HG03103 (cell line): Measurements from ENCODE around the gene ZNF407.

Experiments
- ATAC-seq: cut with Tn5 transposase; IDR thresholded peaks from one replicate; pipeline ENCODE4 v1.9.1; 2021; ENCODE audit warnings: low read depth; ENCODE audit not compliant: unreplicated experiment

Gene ZNF407

DNA sequence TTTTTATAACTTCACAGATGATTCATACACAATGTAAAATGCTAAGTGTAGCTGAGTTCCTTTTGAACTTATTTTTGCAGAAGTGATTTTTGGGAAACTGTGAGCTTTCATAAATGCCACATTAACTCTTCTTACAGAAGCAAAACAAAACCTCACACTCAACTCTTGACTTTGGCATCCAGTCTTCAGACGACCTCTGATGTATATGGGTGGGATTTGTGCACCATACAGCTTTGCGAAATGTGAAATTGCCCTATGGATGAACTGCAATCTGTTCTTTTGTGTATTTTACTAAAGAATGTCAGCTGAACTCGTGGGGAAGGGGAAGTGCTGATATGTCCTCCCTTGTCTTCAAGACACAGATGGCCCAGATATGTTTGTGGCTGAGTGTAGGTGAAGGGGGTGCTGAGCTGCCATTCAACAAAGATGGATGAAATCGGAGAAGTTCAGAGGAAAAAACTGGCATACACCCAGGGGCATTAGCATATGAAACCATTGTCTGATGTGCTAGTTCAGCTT is 393.0 kb downstream of the ZNF407 start:
- no peak for ATAC-seq

DNA sequence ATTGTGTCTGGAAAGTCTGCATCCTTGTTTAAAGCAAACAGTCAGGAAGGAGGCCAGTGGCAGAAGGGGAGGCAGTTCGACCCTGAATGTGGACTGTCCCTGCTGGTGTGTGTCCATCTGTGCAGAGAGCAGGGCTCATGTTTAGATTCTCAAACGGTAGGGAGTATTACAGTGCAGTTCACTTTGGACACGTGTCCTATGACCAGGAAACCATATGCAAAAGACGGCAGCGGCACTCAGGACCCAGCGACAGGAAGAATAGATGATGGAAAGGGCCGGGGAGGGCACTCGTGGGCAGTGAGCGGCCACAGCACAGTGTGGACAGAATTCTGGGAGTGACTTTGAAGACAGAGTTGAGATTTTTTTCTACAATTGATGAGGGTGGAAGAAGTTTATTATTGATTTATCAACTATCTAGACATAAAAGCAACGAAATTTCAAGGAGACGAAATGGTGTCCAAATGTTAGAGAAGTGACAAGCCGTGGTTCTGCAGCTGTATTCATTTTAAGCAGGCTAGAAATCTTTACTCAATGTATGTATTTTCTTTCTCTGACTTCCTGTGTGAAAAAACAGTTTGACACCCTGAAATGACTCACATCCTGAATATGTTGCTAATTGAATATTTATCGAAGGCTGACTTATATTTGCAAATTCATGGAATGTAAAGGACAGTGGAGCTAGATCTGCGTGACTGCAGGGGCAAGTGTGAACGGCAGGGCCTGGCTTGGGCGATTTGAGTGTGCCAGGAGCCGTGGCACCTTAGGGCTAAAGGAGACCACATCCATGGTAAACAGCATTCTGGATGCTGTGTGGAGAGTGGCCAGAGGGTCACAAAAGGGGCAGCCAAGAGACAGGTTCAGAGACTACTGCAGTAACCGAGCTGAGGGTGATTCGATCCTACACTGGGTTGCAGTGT is 397.1 kb downstream of the ZNF407 start:
- ATAC-seq = peak; percentile 61

DNA sequence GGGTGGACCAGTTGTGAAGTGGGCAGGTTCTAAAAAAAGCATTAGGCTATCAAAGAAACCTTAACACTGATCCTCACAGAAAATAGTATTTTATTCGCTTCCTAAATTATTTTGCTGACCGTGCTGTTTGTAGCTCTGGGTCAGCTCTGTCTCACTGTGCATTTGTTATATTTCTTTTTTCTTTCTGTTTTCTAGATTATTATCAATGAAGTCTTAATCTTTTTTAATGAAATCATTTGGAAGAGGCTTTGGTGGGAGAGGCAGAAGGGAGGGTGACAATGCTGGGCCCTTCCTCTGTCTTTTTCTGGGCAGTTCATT is 397.7 kb downstream of the ZNF407 start:
- ATAC-seq = no peak

DNA sequence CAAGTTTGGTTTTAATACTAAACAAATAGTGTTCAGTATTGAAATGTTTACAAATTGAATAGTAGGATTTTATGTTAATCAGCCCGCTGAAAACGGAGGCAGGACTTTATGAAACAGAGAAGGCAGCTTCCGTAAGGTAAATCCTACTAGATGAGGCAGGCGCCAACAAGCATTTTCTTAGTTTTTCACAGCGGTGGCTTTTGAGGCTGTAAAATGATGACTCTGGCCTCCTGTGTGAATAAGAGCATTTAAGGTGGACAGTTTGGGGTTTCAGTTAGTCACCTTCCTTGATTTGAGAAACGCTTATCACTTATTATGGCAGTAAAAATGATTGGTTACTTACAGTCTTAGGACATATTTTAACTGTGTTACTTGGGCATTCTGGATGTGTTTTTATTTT is 398.4 kb downstream of the ZNF407 start:
- ATAC-seq = no peak

DNA sequence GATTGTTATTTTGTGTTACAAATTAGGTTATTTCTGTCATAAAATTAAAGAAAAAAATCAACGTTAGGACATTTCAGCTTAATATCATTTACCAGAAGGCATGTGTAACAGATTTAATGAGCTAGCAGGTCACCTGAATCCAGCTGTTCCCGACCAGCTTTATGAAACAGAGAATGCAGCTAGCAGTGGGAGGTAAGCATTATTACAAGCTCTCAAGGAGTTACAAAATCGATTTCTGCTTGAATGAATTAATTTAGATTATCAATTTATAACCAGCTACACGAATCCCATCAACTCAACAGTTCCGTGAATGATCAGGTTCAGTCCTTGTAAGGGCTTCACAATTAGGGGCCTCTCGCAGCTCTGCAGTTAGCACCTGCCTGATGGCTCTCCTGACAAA is 399.3 kb downstream of the ZNF407 start:
- no peak for ATAC-seq

DNA sequence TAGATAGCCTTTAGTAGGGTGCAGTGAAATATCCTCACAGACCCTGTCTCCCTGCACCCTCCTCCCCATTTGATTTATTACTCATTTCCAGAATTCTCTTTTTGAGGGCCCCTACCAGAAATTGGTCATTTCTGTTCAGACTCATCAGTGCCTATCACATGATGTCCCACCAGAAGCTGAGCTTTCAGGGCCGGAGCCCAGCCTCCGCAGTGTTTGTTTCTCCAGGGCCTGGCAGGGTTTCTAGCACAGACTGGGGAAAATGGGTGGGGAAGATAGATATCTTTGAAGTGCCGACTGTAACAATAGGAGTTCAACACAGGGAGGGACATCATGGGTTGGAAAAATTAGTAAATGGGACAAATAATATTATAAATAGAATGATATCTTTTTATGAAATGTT is 403.2 kb downstream of the ZNF407 start:
- no peak for ATAC-seq

DNA sequence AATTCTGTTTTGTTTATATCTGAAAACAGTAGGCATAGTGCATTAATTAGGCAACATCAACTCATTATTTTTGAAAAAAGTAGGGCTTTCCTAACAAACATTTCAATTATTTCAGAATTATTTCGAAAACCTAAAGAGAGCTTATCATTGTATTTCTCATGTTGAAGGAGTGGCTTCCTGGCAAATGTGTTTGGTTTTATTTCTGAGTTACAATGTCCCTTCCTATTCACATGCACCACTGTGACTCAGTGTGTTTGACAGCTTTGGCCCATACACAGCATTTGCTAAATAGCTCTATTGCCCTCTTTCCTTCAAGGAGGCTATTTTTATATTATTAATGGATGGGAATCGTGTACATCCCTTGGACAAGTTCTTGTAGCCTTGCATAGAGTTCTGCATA is 405.4 kb downstream of the ZNF407 start:
- ATAC-seq = no peak

DNA sequence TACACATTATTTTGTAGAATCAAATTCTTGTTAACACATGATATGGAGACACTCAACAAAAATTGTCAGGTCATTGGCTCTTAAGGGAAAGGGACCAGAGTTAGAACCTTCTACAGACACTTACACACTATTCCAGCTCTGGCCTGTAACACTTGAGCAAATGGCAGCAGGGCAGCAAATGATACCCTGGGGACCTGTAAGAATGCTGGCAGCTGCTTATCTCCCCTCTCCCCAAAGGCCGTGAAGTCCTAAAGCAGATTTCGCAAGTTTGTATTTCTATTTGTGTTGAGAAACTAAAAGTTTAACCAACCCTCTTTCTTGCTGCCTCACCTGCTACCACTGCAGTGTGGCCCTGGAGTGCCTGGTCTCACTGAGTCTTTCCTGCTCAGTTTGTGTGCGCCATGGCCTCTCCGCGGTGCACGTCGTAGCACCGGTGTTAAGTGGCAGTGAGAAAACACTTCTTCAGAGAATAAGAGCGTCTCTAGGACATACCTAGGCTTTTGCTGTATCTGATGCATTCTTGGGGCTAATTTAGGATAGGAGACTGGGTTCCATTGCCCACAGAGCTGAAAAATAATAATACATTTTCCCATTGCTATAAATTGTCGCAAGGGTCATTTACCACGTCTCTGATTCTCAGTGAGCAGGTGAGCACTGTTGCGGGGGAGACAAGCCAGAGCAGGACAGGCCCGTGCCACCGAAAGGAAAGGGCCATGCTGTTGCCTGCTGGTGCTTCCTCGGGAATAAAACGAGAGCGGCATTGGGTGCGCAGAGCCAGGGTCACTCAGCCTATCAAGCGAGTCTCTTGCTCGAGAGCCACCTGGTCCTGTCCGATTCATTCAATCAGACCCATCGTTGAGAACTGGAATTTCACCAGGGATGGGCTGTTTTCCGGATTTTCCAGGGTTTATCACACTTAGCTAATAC is 406.4 kb downstream of the ZNF407 start:
- no peak for ATAC-seq

DNA sequence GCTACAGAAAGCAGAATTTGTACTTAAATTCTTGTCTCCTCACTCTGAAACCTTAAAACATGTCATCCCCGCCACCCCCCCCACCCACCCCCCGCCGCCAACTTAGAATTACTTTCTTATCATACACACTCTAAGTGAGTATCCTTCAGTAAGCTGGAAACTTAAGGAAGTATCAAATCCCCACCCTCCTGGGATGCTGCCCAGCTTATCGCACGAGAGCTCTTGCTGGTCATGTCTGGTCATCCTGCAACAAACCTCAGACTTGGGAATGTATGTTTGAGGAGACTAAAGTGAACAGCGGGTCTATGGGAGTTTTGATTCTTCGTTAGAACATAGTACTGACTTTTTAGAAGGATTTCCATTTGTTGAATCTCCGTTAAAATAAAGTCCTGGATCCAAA is 408.0 kb downstream of the ZNF407 start:
- no peak for ATAC-seq

DNA sequence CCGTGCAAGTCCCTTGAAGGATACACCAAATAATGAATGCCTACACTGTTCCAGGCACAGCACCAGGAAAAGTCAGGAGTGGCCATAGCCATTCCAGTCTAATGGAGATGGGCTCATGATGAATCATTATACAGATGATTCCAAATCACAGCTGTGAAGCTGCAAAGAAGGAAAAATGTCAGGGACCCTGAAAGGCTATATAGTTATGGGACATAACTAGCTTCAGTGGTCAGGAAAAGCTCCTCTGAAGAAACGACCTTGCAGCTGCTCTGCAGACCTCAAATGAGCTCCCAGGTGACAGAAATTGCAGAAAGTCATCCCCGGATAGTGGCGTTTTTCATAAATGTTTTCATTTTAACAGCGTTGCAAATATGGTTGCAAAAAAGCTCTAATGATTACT is 410.5 kb downstream of the ZNF407 start:
- ATAC-seq = no peak

DNA sequence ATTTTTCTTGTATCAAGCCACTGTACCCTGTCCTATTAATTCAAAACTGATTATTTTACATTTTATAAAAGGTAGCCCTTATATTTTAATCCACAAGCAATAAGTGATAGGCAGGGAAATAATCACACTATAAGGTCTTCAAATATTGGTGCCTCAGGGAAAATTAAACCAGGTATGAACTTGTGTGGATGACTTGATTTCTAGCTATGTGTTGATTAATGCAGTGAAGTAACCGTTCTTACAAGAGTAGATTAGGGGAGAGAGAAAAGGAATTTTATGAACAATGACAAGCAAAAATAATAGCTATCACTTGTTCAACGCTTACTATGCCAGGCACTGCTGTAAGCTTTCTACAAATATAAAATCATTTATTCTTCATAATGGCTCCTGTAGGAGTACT is 411.6 kb downstream of the ZNF407 start:
- no peak for ATAC-seq

DNA sequence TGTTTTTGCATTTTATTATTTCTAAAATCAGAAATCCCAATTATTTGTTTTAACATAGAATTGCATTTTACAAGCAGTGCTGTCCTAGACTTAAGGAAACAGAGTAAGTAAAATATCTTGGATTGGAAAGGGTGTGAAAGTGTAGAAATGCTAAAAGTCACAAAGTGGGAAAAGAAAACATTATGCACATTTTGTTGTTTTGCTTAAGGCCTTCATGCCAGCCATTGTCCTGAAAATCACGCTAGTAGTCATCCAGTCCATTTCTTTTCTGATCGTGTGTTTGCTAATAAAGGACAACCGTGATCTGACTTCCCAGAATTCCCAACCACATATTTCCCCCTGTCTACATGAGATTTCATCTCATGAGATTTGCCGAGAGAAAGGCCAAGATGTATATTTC is 412.2 kb downstream of the ZNF407 start:
- ATAC-seq = no peak

DNA sequence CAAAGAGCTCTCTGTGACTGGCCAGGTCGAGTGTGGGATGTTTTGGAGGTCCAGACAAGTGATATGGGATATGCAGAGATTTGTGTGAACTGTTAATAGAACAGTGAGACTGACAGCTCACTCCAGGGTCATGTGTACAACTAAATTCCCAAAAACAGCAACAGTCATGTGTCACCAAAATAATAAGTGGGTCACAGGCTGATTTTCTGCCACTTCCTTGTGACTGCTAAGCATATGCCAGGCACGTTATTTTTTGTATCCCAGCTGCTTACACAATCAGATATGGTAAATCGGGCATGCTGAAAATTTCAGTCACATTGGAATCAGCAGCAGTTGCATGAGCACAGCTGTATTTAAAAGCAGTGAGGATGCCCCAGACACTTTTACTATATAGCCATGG is 412.6 kb downstream of the ZNF407 start:
- no peak for ATAC-seq

DNA sequence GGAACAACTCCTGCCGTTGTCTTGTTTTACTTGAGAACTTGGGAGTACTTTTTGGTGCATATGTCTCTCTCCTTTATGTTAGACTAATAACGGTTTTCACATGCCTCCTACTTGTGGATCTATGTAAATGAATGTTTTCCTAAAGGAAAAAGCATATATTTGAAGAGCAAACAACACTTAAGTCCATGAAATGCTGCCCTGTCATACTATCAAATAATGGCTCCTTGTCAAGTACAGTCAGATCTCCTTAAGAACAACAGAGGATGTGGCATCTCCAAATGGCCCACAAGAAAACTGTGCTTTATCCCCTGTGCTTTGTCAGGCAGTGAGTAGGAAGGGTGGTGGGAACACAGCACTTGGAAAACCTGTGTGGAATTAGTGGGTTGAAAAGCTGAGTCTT is 413.0 kb downstream of the ZNF407 start:
- ATAC-seq = no peak

DNA sequence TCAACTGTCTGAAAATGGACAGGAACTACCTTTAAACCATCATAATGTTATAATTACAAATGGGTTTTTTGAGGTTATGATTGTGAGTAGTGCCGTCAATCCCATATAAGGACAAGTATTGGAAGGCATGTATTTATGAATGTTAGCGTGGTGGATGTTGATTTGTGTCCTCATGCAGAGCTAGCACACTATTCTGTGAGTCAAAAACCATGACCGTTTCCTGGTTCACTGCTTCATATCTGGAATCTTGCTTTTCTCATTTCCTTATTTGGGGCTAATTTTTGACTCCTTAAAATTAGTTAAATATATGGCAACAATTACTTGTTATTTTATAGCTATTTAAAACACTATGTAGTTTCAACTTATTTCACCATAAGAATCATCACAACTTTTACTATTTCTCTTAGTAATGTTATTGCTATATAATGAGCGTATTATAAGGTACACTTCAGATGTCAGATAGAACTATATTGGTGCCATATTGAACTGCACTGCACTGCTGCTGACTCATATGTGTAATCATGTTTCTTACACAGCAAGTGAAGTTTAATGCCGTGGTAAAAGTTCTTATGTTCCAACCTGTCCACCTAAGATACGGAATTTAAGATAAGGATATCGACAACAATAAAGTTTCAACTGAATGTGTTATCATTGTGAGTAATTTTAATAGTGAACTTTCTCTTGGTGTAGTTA is 418.5 kb downstream of the ZNF407 start:
- peak; percentile 88 for ATAC-seq

DNA sequence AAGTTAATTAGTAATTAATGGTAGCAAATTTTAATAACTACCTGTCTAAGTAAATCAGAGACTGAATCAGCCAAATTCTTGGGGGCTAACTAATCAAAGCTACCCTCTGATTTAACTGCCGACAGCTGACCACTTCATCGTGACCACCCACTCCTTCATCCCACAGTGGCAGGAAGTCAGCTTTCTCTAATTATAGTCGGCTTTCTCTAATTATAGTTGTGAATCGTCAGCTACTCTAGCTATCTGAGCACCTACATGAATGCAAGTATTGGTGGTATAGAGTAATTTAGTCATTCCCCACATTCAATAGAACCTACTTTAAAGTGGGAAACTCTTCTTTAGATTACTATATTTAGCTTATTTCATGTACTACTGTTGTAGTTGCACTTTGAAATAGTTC is 425.8 kb downstream of the ZNF407 start:
- ATAC-seq = no peak

DNA sequence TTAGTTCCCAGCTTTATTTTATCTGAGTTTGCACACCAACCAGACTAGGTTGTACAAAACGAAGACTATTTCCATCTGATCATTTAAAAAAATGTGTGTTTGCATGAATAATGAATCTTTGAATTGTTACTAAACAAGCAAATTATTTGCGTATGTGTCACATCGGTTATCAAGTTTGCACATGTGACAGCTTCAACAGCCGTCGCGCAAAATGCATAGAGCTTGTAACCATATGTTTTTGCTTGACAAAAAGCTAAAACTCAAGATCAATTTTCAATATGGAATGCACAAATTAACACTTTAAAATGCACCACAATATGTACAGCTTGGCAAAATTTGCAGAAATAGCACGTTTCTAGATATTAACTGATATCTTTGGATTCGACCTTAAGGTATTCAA is 427.2 kb downstream of the ZNF407 start:
- ATAC-seq = no peak

DNA sequence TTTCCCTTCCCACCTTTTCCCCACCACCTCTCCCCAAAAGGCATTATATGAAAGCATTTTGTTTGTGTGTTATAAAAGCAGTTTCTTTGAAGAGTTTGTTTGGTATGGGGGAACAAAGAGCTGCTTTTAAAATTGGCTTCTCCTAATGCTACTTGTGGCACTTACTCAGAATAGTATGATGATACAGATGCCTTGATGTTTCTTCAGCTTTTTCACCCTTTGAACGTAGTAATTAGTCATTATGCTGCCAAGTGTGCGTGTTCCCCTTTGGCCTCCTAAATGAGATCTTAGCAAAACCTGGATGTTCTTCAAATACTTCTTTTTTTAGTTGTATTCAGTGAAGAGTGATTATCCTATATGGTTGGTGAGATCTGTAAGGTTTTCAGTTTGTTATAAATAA is 427.9 kb downstream of the ZNF407 start:
- no peak for ATAC-seq

DNA sequence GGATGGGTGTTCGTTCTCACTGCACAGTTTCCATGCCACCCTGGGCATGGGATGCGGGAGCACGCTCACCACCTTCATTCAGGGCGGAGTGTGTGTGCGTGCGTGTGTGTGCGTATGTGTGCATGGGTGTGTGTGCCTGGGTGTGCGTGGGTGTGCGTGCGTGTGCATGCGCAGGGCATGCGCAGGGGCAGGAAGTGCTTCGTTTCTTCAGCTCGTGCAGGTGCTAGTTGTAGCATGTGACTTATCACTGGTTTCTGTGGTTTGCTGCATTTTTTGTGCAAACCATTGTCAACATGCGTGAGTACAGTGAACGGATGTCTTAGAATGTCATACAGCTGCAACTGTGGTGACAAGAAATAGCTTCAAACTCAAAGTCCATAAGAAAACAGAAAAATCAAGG is 431.8 kb downstream of the ZNF407 start:
- ATAC-seq = no peak

DNA sequence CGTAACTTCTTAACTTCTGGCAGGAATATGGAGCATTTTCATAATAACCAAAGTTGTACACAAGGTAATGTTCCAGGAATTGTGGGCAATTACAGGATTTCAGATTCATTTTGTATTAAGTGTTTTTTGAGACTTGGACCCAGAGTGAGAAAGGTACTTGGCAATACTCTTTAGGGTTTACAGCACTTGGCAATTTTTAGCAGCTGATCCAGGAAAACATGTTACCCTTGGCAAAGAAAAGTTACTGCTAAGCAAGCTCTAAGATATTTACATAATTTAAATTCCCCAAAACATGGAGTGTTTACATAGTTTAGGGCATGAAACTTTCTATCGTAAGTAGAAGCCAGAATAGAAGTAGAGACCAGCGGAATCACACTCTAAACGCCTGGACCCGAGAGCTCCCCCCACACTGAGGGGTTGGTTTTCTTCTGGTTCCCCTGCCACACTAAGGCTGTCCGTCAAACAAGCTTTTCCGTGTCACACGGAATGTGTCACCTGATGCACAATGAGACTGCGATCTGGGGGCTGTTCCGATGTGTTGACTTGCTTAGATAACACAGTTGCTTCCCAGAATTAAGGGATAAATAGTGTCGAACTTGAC is 434.1 kb downstream of the ZNF407 start:
- no peak for ATAC-seq

DNA sequence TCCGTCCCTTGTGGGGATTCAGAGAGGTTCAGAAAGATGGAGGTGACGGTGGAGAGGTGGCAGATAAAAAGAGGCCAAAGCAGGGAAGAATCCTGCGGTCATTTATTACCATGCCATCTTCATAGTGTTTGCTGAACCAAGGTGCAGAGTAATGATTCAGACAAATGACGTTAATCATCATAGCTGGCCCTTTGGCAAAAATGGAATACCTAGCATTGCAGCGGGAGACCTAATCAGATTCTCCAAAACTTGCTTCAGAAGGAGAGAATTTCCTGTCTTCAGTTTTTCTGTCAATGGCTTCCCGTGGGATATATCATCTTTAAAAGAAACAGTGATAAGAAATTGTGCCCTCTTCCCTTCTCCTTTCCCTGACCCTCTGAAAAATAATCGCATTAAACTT is 435.8 kb downstream of the ZNF407 start:
- no peak for ATAC-seq
